DND-41 (cell line): ENCODE measurements around the gene SLC27A1.

Source experiments
- EZH2 ChIP-seq: IDR thresholded peaks from 3 replicates; pipeline ENCODE4 v1.6.1; 2012; ENCODE audit warnings: borderline replicate concordance, low read depth, mild to moderate bottlenecking, moderate library complexity, low read length, inconsistent platforms; ENCODE audit not compliant: severe bottlenecking
- TF ChIP-seq, protein P1 (sequence below): IDR thresholded peaks from 2 replicates; pipeline ENCODE4 v1.5.1; 2012; ENCODE audit warnings: borderline replicate concordance, low read length, moderate library complexity, mild to moderate bottlenecking; ENCODE audit not compliant: poor library complexity, severe bottlenecking; ENCODE audit errors: extremely low read depth

DNA sequence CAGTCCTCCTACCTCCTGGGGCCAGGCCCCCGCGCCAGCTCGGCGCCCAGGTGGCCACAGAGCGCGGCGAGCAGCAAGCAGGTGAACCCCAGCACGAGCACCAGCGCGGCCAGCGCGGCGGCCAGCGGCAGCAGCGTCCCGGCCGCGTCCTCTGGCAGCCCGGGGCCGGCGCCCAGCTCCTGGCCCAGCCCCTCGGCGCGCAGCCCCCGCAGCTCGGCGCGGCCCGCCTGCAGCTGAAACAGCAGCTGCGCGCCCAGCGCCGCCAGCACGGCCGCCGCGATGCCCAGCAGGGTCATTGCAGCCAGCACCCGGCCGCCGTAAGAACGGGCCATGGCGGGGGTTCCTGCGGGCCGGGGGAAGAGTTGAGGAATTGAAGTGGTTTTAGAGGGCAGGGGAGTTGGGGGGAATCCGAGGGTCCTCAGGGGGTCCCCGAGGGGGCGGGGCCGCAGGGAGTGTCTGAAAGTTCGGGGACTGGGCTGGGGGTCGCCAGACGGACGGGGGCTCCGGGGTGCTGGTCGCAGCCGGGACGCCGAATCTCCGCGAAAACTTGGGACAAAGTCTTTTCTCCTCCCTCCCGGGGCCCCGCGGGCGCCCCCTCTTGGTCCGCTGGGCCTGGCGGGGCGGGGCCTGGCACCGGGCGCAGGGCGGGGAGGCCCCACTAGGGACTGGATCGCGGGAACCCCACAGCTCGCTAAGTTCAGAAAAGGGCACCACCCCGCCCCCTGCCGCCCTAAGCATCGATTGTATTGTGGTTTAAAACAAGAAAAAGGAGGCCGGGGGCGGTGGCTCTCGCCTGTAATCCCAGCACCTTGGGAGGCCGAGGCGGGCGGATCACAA is 22.0 kb upstream of the SLC27A1 start, which contains the start of gene TMEM221:
- no peak for TF ChIP-seq EZH2
- TF ChIP-seq, protein P1, sequence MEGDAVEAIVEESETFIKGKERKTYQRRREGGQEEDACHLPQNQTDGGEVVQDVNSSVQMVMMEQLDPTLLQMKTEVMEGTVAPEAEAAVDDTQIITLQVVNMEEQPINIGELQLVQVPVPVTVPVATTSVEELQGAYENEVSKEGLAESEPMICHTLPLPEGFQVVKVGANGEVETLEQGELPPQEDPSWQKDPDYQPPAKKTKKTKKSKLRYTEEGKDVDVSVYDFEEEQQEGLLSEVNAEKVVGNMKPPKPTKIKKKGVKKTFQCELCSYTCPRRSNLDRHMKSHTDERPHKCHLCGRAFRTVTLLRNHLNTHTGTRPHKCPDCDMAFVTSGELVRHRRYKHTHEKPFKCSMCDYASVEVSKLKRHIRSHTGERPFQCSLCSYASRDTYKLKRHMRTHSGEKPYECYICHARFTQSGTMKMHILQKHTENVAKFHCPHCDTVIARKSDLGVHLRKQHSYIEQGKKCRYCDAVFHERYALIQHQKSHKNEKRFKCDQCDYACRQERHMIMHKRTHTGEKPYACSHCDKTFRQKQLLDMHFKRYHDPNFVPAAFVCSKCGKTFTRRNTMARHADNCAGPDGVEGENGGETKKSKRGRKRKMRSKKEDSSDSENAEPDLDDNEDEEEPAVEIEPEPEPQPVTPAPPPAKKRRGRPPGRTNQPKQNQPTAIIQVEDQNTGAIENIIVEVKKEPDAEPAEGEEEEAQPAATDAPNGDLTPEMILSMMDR, result peak; percentile 33
